ENCODE results near the gene PRR15L.

PRR15L gene

DNA sequence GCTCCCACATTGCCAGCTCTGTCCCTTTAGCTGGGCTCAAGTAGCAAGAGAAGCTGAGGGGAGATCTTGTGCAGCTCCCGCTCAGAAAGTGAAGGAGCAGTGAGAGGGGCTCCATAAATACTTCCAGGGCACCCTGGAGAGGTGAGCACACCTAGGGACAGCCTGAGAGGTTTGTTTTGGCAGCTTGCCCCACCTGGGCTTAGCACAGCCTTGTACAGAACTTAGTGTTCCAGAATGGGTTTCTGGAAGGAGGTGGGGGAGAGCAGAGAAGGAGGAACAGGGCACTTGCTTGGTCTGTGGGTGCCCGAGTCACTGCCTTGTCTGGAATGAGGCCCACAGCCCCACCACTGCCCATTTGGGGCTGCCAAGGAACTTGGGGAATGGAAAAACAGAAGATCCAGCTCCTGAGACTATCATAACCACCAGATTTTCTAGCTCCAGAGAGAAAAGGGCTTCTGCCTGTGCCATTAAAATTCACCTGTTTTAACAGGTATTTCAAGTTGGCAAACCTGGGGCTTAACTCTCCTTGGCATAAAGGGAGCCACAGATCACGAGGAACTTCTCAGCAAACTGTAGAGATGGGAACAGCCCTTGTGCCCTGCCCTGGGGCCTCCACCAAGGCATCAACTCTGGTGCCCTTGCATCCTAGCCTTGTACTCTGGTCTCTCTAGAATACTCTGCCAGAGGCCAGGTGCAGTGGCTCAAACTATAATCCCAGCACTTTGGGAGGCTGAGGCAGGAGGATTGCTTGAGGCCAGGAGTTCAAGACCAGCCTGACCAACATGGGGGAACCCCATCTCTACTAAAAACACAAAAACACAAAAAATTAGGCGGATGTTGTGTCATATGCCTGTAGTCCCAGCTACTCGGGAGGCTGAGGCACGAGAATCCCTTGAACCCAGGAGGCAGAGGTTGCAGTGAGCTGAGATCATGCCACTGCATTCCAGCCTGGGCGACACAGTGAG is 1.9 kb downstream of the PRR15L start:
- Histone ChIP-seq H3K27me3 (no peaks in the 10 kb centered on the region), H3K36me3 (no peaks in the 10 kb centered on the region), H3K9me3 (no peaks in the 10 kb centered on the region), H3K4me3 (ENCODE audit: low read depth in 1 of 2, low read length in 1 of 2) (no peak overlapping the region), H3K27ac (no peak overlapping the region), H3K4me1 (ENCODE audit: control insufficient read depth in 1 of 2, insufficient read depth in 1 of 2, low read depth in 1 of 2, low read length in 1 of 2) (no peaks in the 10 kb centered on the region)
- TF ChIP-seq, protein P1, sequence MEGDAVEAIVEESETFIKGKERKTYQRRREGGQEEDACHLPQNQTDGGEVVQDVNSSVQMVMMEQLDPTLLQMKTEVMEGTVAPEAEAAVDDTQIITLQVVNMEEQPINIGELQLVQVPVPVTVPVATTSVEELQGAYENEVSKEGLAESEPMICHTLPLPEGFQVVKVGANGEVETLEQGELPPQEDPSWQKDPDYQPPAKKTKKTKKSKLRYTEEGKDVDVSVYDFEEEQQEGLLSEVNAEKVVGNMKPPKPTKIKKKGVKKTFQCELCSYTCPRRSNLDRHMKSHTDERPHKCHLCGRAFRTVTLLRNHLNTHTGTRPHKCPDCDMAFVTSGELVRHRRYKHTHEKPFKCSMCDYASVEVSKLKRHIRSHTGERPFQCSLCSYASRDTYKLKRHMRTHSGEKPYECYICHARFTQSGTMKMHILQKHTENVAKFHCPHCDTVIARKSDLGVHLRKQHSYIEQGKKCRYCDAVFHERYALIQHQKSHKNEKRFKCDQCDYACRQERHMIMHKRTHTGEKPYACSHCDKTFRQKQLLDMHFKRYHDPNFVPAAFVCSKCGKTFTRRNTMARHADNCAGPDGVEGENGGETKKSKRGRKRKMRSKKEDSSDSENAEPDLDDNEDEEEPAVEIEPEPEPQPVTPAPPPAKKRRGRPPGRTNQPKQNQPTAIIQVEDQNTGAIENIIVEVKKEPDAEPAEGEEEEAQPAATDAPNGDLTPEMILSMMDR (IDR thresholded peaks at IDR 0.05), result no peak

DNA sequence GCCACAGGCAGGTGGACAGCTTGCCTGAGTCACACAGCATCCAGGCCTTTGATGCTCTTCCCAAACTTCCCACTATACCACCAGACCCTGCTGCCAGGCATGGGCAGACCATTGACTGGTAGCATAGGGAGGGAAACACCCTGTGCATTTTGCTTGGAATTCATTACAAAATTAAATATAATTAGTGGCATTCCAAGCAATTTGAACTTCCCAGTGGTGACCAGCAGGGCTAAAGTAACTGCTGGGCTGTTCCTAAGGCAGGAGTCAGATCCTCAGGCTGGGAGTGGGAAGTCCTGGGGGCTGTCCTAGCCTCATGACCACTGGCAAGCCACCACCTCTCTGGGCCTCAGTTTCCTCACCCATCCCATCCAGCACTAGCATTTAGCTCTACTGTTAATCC is 3.8 kb downstream of the PRR15L start:
- Histone ChIP-seq H3K4me3 (ENCODE audit: low read depth in 1 of 2, low read length in 1 of 2) (no peak overlapping the region), H3K4me1 (ENCODE audit: control insufficient read depth in 1 of 2, insufficient read depth in 1 of 2, low read depth in 1 of 2, low read length in 1 of 2) (peaks cover 9% of the 10 kb centered on the region in 2 experiments), H3K27me3 (no peaks in the 10 kb centered on the region), H3K27ac (no peak overlapping the region), H3K36me3 (no peaks in the 10 kb centered on the region), H3K9me3 (no peaks in the 10 kb centered on the region)
- TF ChIP-seq, protein P1 (IDR thresholded peaks at IDR 0.05), result no peak

DNA sequence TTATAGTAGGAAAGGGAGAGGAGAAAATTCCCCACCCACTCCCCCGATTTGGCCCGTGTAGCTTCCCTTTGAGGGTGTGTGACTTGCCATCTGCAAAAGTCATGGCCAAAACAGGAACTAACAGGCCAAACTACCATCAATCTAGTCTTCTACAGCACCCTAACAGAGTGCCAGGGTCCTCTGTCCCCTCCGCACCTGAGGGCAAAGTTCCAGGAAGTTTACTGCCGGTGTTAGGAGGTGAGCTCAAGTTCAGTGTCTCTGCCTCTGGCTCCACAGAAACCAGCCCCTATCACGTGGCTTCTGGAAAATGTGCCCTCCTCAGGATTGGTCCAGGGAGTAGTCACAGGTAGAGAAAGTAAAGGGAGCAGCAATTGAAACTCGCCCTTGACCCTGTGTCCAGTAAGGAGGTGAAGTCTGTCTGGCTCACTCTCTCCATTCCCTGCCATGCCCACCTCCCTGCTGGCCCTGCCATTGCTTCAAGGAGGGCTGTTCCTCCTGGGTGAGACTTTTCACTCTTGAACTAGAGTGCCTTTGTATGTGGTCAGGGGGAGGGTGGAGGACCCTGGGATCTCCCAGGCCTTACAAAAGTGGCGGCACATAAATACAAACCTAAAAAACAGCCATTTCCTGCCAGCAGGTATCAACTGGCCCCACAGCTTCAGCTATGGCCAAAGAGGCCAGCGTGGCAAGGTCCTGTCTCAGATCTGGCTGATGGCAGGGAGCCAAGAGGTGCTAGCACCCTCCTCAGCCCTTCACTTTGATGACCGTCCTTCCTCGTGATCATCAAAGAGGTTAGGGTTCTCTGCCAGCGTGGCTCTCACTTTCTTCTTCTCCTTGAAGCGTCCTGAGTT is 5.3 kb downstream of the PRR15L start:
- Histone ChIP-seq H3K9me3 (no peaks in the 10 kb centered on the region), H3K4me1 (ENCODE audit: control insufficient read depth in 1 of 2, insufficient read depth in 1 of 2, low read depth in 1 of 2, low read length in 1 of 2) (peaks cover 10 to 11% of the 10 kb centered on the region in 2 experiments), H3K27me3 (no peaks in the 10 kb centered on the region), H3K27ac (no peak overlapping the region), H3K4me3 (ENCODE audit: low read depth in 1 of 2, low read length in 1 of 2) (no peak overlapping the region), H3K36me3 (no peaks in the 10 kb centered on the region)
- TF ChIP-seq, protein P1 (IDR thresholded peaks at IDR 0.05), result no peak

DNA sequence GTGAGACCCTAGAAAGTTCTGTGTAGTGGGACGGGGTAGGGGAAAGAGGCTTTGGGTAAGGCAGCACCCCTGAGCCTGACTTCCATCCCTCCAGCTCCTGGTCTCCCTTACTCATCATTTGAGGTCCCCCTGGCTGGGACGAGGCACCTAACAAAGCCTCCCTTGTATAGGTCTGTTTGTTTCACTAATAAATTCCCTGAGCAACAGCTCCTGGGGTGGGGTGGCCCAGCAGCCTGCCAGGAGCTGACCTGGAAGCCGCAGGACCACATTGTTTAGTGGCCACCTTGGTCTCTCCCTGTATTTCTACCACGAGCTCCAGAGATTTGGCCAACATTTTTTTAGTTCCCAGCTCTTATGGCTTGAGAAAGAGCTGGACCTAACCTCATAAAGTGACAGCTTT is 7.2 kb downstream of the PRR15L start:
- Histone ChIP-seq H3K4me3 (ENCODE audit: low read depth in 1 of 2, low read length in 1 of 2) (no peak overlapping the region), H3K9me3 (no peaks in the 10 kb centered on the region), H3K4me1 (ENCODE audit: control insufficient read depth in 1 of 2, insufficient read depth in 1 of 2, low read depth in 1 of 2, low read length in 1 of 2) (peaks cover 10 to 11% of the 10 kb centered on the region in 2 experiments), H3K36me3 (no peaks in the 10 kb centered on the region), H3K27ac (no peak overlapping the region), H3K27me3 (no peaks in the 10 kb centered on the region)
- TF ChIP-seq, protein P1 (IDR thresholded peaks at IDR 0.05), result no peak

DNA sequence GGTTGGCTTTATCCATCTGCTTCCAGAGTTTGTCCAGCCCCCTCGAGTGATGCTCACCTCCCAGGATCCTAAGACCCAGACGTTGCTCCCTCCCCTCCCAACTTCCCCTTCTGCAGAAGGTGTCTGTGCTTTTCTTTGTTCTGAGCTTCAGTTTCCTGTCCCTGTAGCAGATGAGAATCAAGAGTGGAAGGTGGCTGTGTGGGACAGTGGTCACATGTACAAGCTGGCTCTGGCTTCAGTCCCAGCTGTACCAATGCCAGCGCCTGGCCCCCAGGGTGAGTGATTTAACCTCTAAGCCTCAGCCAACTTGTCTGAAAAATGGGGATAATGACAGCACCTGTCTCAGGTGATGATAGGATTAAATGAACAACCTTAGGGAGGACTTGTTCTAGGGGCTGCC is 7.7 kb downstream of the PRR15L start:
- Histone ChIP-seq H3K27me3 (no peaks in the 10 kb centered on the region), H3K4me1 (ENCODE audit: control insufficient read depth in 1 of 2, insufficient read depth in 1 of 2, low read depth in 1 of 2, low read length in 1 of 2) (peaks cover 10 to 11% of the 10 kb centered on the region in 2 experiments), H3K27ac (no peak overlapping the region), H3K4me3 (ENCODE audit: low read depth in 1 of 2, low read length in 1 of 2) (no peak overlapping the region), H3K9me3 (no peaks in the 10 kb centered on the region), H3K36me3 (no peaks in the 10 kb centered on the region)
- TF ChIP-seq, protein P1 (IDR thresholded peaks at IDR 0.05), result no peak
